OCI-LY3 (cell line): ENCODE data around the gene ARPC5.

ENCODE experiments used
- EZH2phosphoT487 ChIP-seq: fragments of 200-600 bp; shearing (Covaris generic); IDR thresholded peaks from 2 replicates; pipeline ENCODE4 v1.6.1; 2018; ENCODE audit warnings: antibody characterized with exemption, mixed run types, low read depth
- TF ChIP-seq, protein P1 (sequence below): fragments of 200-600, 300-600 bp; sonication (generic); IDR thresholded peaks from 2 replicates; pipeline ENCODE4 v1.5.1; 2014; ENCODE audit warnings: antibody characterized with exemption, low read length, low read depth

DNA sequence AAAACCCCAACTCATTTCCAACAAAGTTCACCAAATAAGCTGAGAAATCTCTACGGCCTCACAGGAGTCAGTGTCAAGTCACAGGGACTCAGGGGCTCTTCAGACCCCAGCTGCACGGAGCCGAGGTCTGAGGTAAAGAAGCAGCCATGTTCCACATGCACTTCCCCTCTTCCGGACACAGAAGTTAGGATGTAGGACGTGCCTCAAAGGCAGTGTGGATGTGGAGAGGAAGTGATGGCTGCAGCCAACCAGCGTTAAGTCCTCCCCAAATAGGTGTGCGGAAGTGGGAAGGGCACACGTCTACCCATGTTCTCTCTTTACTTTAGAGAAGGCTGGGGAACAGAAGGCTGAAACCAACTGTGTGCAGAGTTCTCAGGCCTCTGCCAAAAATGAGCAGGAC is 30.8 kb downstream of the ARPC5 start:
- TF ChIP-seq, protein P1, sequence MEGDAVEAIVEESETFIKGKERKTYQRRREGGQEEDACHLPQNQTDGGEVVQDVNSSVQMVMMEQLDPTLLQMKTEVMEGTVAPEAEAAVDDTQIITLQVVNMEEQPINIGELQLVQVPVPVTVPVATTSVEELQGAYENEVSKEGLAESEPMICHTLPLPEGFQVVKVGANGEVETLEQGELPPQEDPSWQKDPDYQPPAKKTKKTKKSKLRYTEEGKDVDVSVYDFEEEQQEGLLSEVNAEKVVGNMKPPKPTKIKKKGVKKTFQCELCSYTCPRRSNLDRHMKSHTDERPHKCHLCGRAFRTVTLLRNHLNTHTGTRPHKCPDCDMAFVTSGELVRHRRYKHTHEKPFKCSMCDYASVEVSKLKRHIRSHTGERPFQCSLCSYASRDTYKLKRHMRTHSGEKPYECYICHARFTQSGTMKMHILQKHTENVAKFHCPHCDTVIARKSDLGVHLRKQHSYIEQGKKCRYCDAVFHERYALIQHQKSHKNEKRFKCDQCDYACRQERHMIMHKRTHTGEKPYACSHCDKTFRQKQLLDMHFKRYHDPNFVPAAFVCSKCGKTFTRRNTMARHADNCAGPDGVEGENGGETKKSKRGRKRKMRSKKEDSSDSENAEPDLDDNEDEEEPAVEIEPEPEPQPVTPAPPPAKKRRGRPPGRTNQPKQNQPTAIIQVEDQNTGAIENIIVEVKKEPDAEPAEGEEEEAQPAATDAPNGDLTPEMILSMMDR = no peak
- TF ChIP-seq EZH2phosphoT487 = no peak
